Brain microvascular endothelial cell (primary cell): ENCODE data around the gene IL1F10.

Experiments used
- DNase-seq: peaks from one replicate; pipeline ENCODE4 v3.0.0-alpha.2; 2020
- H3K27ac ChIP-seq: fragments of 250-450 bp; sonication (Bioruptor Pico); 2 replicates; pipeline ENCODE4 v1.5.1; 2020; ENCODE audit warnings: mild to moderate bottlenecking, moderate library complexity
- H3K27me3 ChIP-seq: fragments of 250-450 bp; sonication (Bioruptor Pico); replicated peaks from 2 replicates; pipeline ENCODE4 v1.5.1; 2020; ENCODE audit warnings: mild to moderate bottlenecking
- H3K36me3 ChIP-seq: fragments of 250-450 bp; sonication (Bioruptor Pico); replicated peaks from 2 replicates; pipeline ENCODE4 v1.5.1; 2020; ENCODE audit warnings: mild to moderate bottlenecking
- H3K4me3 ChIP-seq: 2 replicates; pipeline ENCODE4 v1.5.1; 2011; ENCODE audit warnings: low read depth, mild to moderate bottlenecking, control low read depth, low read length, moderate library complexity
- CTCF ChIP-seq: IDR thresholded peaks from 2 replicates; pipeline ENCODE4 v1.5.1; 2011; ENCODE audit warnings: low read depth, mild to moderate bottlenecking, moderate library complexity, low read length, control low read depth, inconsistent platforms; ENCODE audit errors: missing control alignments
- in situ Hi-C: cut with HindIII; loops from 2 replicates; pipeline ENCODE4 v1.10.0; 2017; ENCODE audit warnings: low sequenced_read_pairs, low pct_ligation_motif_present

The IL1F10 gene

GRCh38 chr2:113054066-113054465 is 13.7 kb upstream of the IL1F10 start:
- in situ Hi-C loops: no loop called here
- no peak for TF ChIP-seq CTCF
- no peak for DNase-seq
- Histone ChIP-seq H3K27me3 (no peaks in the 10 kb centered on the region), H3K27ac (no peak overlapping the region), H3K36me3 (no peaks in the 10 kb centered on the region), H3K4me3 (no peak overlapping the region)

GRCh38 chr2:113056521-113056920 is 11.2 kb upstream of the IL1F10 start:
- Histone ChIP-seq H3K27me3 (no peaks in the 10 kb centered on the region), H3K27ac (no peak overlapping the region), H3K36me3 (no peaks in the 10 kb centered on the region), H3K4me3 (no peak overlapping the region)
- no peak for DNase-seq
- TF ChIP-seq CTCF: no peak
- in situ Hi-C loops: no loop called here

GRCh38 chr2:113057117-113057516 is 10.7 kb upstream of the IL1F10 start:
- no peak for TF ChIP-seq CTCF
- no peak overlapping the region for H3K27ac ChIP-seq
- H3K27me3 ChIP-seq: no peaks in the 10 kb centered on the region
- in situ Hi-C loops: no loop called here
- DNase-seq: no peak
- H3K36me3 ChIP-seq: no peaks in the 10 kb centered on the region
- no peak overlapping the region for H3K4me3 ChIP-seq

- Histone ChIP-seq H3K36me3 (no peaks in the 10 kb centered on the region), H3K4me3 (no peak overlapping the region), H3K27ac (no peak overlapping the region), H3K27me3 (no peaks in the 10 kb centered on the region)
- TF ChIP-seq CTCF: no peak
- DNase-seq: no peak
- in situ Hi-C loops: no loop called here
Measured at GRCh38 chr2:113058411-113058994, 9.3 kb upstream of the IL1F10 start.

GRCh38 chr2:113058998-113059960 is 8.5 kb upstream of the IL1F10 start, which contains the start of gene IL36RN:
IL36RN (plus strand) TSS chr2:113059198; CDS start chr2:113059439, 241 bp downstream.
- no peak for DNase-seq
- no peak within 1 kb of the TSS for H3K4me3 ChIP-seq
- H3K27me3 ChIP-seq: no peaks in the 10 kb centered on the region
- no peak for TF ChIP-seq CTCF
- H3K36me3 ChIP-seq: no peaks in the 10 kb centered on the region
- no peak within 1 kb of the TSS for H3K27ac ChIP-seq
- in situ Hi-C loops: no loop called here
